Activated naive CD8-positive, alpha-beta T cell treated with anti-CD3 and anti-CD28 coated beads for 36 hours (primary cell): ENCODE measurements around the gene PLPPR5. TPM values are rescaled to one million over a fixed set of nuclear protein-coding genes. Genes with fewer than 3 reads are reported as not detected.

ENCODE experiments used
- DNase-seq: peaks from one replicate; pipeline ENCODE4 v3.0.0; 2021
- H3K27ac Mint-ChIP-seq: one replicate; pipeline ENCODE4 v1.8.0; 2022; ENCODE audit warnings: mild to moderate bottlenecking, moderate library complexity, mixed read lengths
- H3K27me3 Mint-ChIP-seq: one replicate; pipeline ENCODE4 v1.8.0; 2022; ENCODE audit warnings: mild to moderate bottlenecking, mixed read lengths
- H3K36me3 Mint-ChIP-seq: one replicate; pipeline ENCODE4 v1.8.0; 2021; ENCODE audit warnings: mild to moderate bottlenecking, mixed read lengths
- H3K4me1 Mint-ChIP-seq: one replicate; pipeline ENCODE4 v1.8.0; 2021; ENCODE audit warnings: mixed read lengths
- H3K4me3 Mint-ChIP-seq: one replicate; pipeline ENCODE4 v1.8.0; 2022; ENCODE audit warnings: mild to moderate bottlenecking, moderate library complexity, mixed read lengths
- H3K9me3 Mint-ChIP-seq: one replicate; pipeline ENCODE4 v1.8.0; 2022; ENCODE audit warnings: mixed read lengths
- total RNA-seq, 2 experiments: library from RNA; stranded (reverse); gene quantifications; one replicate each; pipeline ENCODE4 v1.2.3, GENCODE V29; 2021

PLPPR5 gene
- total RNA-seq, 2 experiments from 2014 or later, result not detected

DNA sequence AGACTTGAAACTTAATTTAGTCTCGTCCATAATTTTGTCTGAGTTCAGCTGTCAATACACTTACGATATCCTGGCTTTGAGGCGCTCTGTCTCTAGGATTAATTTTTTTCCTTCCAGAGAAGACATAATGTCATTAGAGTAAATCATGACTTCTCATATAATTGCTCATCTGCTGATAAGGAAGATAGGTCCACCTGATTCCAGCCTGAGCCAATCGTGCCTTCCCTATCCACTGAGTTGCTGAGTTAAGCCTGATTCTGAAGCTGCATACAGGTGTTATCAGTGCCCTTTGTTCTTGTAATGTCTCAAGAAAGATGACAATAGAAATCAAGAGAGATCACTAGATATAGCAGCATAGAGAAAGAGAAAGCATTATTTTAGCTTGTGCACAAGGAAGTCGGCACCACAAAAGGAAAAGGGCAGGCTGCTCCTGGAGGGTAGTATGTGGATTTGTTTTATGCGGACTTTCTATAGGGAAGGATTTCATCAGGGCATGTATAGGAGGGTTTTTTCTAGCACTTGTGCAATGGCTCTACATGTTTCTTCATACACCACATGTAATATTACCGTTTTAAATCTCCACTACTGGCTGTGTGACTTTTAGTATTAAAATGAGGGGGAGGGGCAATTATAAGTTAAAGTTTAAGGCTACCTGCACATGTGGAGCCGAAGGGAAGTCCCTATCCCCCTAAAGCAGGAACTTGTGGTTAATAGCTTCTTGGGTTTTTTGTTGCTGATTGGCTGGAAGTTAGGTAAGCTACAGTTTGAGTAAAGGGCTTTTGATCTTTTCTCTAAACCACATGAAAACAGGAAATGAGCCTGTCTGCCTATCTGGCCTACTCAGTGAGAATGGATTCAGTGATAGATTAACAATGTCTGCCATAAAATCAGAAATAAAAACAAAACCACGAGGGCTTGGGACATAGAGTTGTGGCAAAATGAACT lies 133.4 kb downstream of the PLPPR5 start:
- Mint-ChIP-seq H3K27me3 (no peaks in the 10 kb centered on the region), H3K4me3 (peak overlapping the region; percentile 58), H3K36me3 (peaks cover 39% of the 10 kb centered on the region), H3K9me3 (peaks cover 42% of the 10 kb centered on the region), H3K27ac (peak overlapping the region; percentile 91), H3K4me1 (peaks cover 17% of the 10 kb centered on the region)
- peak; percentile 30 for DNase-seq

DNA sequence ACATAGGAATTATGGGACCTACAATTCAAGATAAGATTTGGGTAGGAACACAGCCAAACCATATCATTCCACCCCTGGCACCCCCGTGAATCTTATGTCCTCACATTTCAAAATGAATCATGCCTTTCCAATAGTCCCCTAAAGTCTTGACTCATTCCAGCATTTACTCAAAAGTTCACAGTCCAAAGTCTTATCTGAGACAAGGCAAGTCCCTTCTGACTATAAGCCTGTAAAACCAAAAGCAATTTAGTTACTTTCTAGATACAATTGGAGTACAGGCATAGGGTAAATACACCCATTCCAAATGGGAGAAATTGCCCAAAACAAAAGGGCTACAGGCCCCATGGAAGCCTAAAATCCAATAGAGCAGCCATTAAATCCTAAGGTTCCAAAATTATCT lies 138.9 kb downstream of the PLPPR5 start:
- Mint-ChIP-seq H3K27me3 (no peaks in the 10 kb centered on the region), H3K4me3 (no peak overlapping the region), H3K36me3 (peaks cover 10% of the 10 kb centered on the region), H3K9me3 (peaks cover 17% of the 10 kb centered on the region), H3K4me1 (peaks cover 4% of the 10 kb centered on the region), H3K27ac (no peak overlapping the region)
- DNase-seq, result no peak

DNA sequence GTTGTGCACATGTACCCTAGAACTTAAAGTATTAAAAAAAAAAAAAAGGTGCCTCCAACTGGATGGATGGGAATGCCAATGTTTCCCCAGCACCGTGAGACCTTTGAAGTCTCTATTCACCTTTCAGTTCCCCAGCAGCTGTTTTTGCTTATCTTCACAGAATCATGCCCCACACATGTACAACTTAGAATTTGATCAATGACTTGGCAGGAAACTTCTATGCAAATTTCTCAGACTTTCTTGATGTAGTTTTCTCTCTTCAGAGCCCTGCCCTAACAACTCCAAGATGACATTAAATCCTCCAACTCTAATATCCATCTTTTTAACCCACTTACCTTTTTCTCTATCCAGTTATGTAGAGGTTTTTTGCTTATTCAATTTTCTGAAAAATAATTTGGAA lies 144.3 kb downstream of the PLPPR5 start:
- no peaks in the 10 kb centered on the region for H3K4me1 Mint-ChIP-seq
- peaks cover 8% of the 10 kb centered on the region for H3K9me3 Mint-ChIP-seq
- H3K36me3 Mint-ChIP-seq, result no peaks in the 10 kb centered on the region
- no peaks in the 10 kb centered on the region for H3K27me3 Mint-ChIP-seq
- H3K27ac Mint-ChIP-seq, result no peak overlapping the region
- no peak for DNase-seq
- H3K4me3 Mint-ChIP-seq, result no peak overlapping the region

DNA sequence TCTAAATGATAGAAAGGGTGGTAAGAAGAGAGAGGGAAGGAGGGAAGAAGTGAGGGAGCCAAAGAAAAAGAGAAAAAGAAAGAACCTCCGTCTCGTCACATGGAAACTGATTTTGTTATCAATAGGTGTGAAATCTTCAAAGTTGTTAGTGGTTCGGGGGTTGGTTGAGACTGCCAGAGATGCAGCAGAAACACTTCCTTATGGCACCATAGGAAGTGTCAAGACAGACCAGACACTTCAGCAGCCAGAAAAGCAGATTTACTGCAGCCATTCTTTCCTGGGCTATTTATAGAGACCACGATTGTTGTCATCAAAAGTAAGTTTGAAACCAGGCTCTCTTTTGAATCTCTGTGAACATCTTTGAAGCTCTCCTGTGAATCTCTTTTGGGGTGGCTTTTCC lies 150.5 kb downstream of the PLPPR5 start:
- Mint-ChIP-seq H3K36me3 (no peaks in the 10 kb centered on the region), H3K4me3 (no peak overlapping the region), H3K27ac (no peak overlapping the region), H3K27me3 (no peaks in the 10 kb centered on the region), H3K4me1 (peaks cover 15% of the 10 kb centered on the region), H3K9me3 (peaks cover 2% of the 10 kb centered on the region)
- DNase-seq, result no peak

DNA sequence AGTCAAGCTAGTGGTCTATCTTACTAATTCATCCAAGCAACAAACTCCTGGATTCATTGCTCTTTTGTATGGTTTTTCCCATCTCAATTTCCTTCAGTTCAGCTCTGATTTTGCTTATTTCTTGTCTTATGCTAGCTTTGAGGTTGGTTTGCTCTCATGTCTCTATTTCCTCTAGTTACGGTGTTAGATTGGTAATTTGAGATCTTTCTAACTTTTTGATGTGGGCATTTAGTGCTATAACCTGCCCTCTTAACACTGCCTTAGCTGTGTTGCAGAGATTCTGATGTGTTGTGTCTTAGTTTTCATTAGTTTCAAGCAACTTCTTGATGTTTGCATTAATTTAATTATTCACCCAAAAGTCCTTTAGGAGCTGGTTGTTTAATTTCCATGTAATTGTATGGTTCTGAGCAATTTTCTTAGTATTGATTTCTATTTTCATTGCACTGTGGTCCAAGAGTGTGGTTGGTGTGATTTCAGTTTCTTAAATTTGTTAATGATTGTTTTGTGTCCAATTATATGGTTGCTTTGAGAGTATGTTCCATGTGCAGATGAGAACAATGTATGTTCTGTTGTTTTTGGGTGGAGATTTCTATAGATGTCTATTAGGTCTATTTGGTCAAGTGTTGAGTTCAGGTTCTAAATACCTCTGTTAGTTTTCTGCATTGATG lies 154.6 kb downstream of the PLPPR5 start:
- Mint-ChIP-seq H3K9me3 (no peaks in the 10 kb centered on the region), H3K4me1 (peaks cover 16% of the 10 kb centered on the region), H3K27me3 (no peaks in the 10 kb centered on the region), H3K36me3 (no peaks in the 10 kb centered on the region), H3K27ac (no peak overlapping the region), H3K4me3 (no peak overlapping the region)
- DNase-seq, result no peak

DNA sequence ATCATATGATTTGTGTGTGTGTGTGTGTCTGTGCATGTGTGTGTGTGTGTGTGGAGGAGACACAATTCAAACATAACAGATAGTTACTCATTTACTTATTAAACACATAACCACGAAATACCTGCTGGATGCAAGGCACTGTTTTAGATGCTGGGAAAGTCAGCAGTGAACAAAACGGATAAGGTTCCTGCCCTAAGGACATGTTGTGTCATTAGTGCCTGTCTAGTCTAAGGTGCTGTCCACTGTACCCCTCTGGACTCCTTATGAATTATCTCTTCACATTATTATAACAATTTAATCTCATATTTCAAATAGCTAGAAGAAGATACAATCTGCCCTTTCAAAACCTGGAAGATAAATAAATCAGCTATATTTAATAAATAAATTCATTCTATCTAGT lies 162.4 kb downstream of the PLPPR5 start:
- H3K4me3 Mint-ChIP-seq, result no peak overlapping the region
- H3K4me1 Mint-ChIP-seq, result peaks cover 12% of the 10 kb centered on the region
- H3K27ac Mint-ChIP-seq, result no peak overlapping the region
- no peaks in the 10 kb centered on the region for H3K27me3 Mint-ChIP-seq
- DNase-seq, result no peak
- H3K36me3 Mint-ChIP-seq, result no peaks in the 10 kb centered on the region
- H3K9me3 Mint-ChIP-seq, result peaks cover 2% of the 10 kb centered on the region
